Left renal cortex interstitium (tissue), 4 donors: ENCODE results near the gene NDC80. TPM values are rescaled to one million over a fixed set of nuclear protein-coding genes. Genes with fewer than 3 reads are reported as not detected.
A peak's percentile ranks its signal among the peaks of the same experiment; 100 is the strongest.
"Not testable (repeated sequence)": the region's sequence is repeated elsewhere in the genome, so short reads cannot be mapped to it uniquely, and the experiment has no call there.

Experiments
- DNase-seq, 4 donors: peaks; one replicate each; pipeline ENCODE4 v3.0.0-alpha.2; 2013; ENCODE audit warnings: low read depth in 4 of 4, low spot score in 2 of 4, missing footprints in 1 of 4
- polyA plus RNA-seq, 4 donors: library from polyadenylated mRNA; unstranded; fragments of 120-200 nt; gene quantifications; one replicate each; pipeline ENCODE4 v1.2.1, GENCODE V29; 2013; ENCODE audit not compliant: insufficient read length in 4 of 4

Gene NDC80
- polyA plus RNA-seq, 4 donors: 21.0 to 28.1 (median 25.7) TPM

GRCh38 chr18:2617401-2617998, 46.1 kb downstream of the NDC80 start:
- DNase-seq: no peak

GRCh38 chr18:2618009-2618408, 46.7 kb downstream of the NDC80 start:
- no peak for DNase-seq

- no peak for DNase-seq
Observed at GRCh38 chr18:2625217-2625616, 53.9 kb downstream of the NDC80 start.

- no peak for DNase-seq
Observed at GRCh38 chr18:2627821-2628276, 56.5 kb downstream of the NDC80 start.

GRCh38 chr18:2629003-2629402, 57.6 kb downstream of the NDC80 start:
- DNase-seq: no peak

GRCh38 chr18:2635586-2635985, 64.2 kb downstream of the NDC80 start:
- DNase-seq: no peak

- DNase-seq: no peak
Observed at GRCh38 chr18:2636126-2636631, 64.8 kb downstream of the NDC80 start.

GRCh38 chr18:2641638-2642037, 70.3 kb downstream of the NDC80 start:
- no peak for DNase-seq

- DNase-seq: no peak
Observed at GRCh38 chr18:2642771-2643170, 71.4 kb downstream of the NDC80 start.

- no peak for DNase-seq
Observed at GRCh38 chr18:2644535-2644934, 73.2 kb downstream of the NDC80 start.

- no peak for DNase-seq
Observed at GRCh38 chr18:2651981-2652380, 80.6 kb downstream of the NDC80 start.

- no peak for DNase-seq
Observed at GRCh38 chr18:2653467-2653866, 82.1 kb downstream of the NDC80 start.

- DNase-seq: peak in 3 of 4 donors; percentile 30 to 56 (median 31)
Observed at GRCh38 chr18:2654169-2654927, 83.0 kb downstream of the NDC80 start.

- DNase-seq: peak in 1 of 4 donors; percentile 61
Observed at GRCh38 chr18:2654928-2655177, 83.5 kb downstream of the NDC80 start.

GRCh38 chr18:2655178-2655953, 84.0 kb downstream of the NDC80 start, which contains the start of gene SMCHD1:
Gene SMCHD1, plus strand, starts transcription at chr18:2655726. Its CDS starts 350 bp downstream, at chr18:2656076.
- DNase-seq: peak; percentile 63 to 70 (median 65)

GRCh38 chr18:2655954-2656236, 84.5 kb downstream of the NDC80 start:
- DNase-seq: peak in 1 of 4 donors; percentile 34

GRCh38 chr18:2656237-2656980, 85.1 kb downstream of the NDC80 start:
- DNase-seq: peak in 3 of 4 donors; percentile 15 to 48 (median 46)

- DNase-seq: peak in 1 of 4 donors; percentile 26
Observed at GRCh38 chr18:2656981-2657512, 85.7 kb downstream of the NDC80 start.

GRCh38 chr18:2657788-2658458, 86.6 kb downstream of the NDC80 start:
- no peak for DNase-seq

- DNase-seq: not testable (repeated sequence)
Observed at GRCh38 chr18:2660849-2661248, 89.5 kb downstream of the NDC80 start.
